Ectodermal cell (in vitro differentiated cells): ENCODE results near the gene IGF1R.

ENCODE experiments used
- H3K27ac ChIP-seq: 2 replicates; pipeline ENCODE4 v1.7.0; 2013; ENCODE audit warnings: mild to moderate bottlenecking, low read depth, low read length; ENCODE audit not compliant: insufficient read depth, poor library complexity, severe bottlenecking
- H3K27me3 ChIP-seq: 2 replicates; pipeline ENCODE4 v1.7.0; 2013; ENCODE audit warnings: mild to moderate bottlenecking, low read length; ENCODE audit not compliant: insufficient read depth, control insufficient read depth, poor library complexity, severe bottlenecking
- H3K36me3 ChIP-seq: one replicate; pipeline ENCODE4 v1.7.0; 2013; ENCODE audit warnings: low read length; ENCODE audit not compliant: control insufficient read depth, insufficient read depth
- H3K4me1 ChIP-seq: one replicate; pipeline ENCODE4 v1.7.0; 2013; ENCODE audit warnings: low read length; ENCODE audit not compliant: control insufficient read depth, insufficient read depth
- H3K4me3 ChIP-seq: 2 replicates; pipeline ENCODE4 v1.7.0; 2013; ENCODE audit warnings: low read depth, low read length, control low read depth; ENCODE audit not compliant: insufficient read depth
- H3K9me3 ChIP-seq: 2 replicates; pipeline ENCODE4 v1.7.0; 2013; ENCODE audit warnings: mild to moderate bottlenecking, low read length, moderate library complexity; ENCODE audit not compliant: control insufficient read depth
- WGBS, 2 experiments: methylation state at CpG; one replicate each; pipeline ENCODE4 v1.1.7; 2013; ENCODE audit warnings: missing lambda C conversion rate in 2 of 2; 5-methylcytosine and 5-hydroxymethylcytosine counted together

Gene IGF1R

DNA sequence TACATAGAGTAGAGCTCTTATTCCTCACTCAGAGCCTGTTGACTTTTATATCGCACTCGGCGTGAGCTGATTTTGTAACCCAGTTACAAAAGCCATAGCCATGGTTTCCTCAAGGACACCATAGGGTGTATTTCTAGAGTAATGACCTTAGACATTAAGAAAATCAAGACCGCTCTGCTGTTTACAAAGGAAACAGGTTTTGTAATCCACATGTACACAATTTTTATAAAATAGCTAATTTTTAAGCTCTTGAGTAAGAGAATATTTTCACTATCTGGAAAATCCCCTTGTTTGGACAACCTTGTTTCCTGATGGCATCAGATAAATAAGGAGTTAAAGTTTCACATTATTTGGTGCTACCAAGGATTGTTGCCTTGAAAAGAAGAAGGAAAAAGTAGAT, 254.6 kb downstream of the IGF1R start:
- Histone ChIP-seq H3K4me3 (no peak overlapping the region), H3K27me3 (no peaks in the 10 kb centered on the region), H3K36me3 (no peaks in the 10 kb centered on the region), H3K9me3 (no peaks in the 10 kb centered on the region), H3K27ac (no peak overlapping the region), H3K4me1 (peaks cover 39% of the 10 kb centered on the region)
- 99 to 100% methylated on average over 3 to 4 of the region's 4 CpGs for WGBS, 2 experiments

DNA sequence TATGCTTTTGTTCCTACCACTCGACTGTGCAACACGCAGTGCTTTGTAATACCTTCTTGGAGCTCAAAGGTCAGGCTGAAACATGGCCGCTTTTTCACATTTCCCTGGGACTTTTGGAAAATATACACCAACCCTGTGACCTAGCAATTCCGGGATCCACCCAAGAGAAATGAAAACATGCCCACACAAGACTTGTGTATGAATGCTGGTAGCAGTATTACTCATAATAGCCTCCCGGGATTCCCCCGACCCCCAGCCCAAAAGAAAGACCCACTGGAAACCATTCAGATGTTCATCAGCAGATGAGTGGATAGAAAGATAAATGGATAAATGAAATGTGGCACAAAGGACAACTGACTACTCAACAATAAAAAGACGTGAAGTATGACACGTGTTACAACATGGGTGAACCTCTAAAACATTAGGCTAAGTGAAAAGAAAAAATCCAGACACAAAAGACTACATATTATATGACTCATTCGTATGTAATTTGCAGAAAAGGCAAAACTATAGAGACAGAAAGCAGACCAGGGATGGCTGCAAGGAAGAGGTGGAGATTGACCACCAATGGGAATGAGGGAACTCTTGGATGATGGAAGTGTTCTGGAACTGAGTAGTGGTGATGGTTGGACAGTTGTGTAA, 255.2 kb downstream of the IGF1R start:
- no peaks in the 10 kb centered on the region for H3K36me3 ChIP-seq
- no peaks in the 10 kb centered on the region for H3K27me3 ChIP-seq
- H3K27ac ChIP-seq, result no peak overlapping the region
- no peaks in the 10 kb centered on the region for H3K9me3 ChIP-seq
- 93 to 95% methylated on average over 9 of the region's 9 CpGs for WGBS, 2 experiments
- H3K4me3 ChIP-seq, result no peak overlapping the region
- H3K4me1 ChIP-seq, result peaks cover 37% of the 10 kb centered on the region

GRCh38 chr15:98904544-98904943, 256.2 kb downstream of the IGF1R start:
- no peaks in the 10 kb centered on the region for H3K27me3 ChIP-seq
- 56 to 57% methylated on average over 4 of the region's 4 CpGs for WGBS, 2 experiments
- H3K36me3 ChIP-seq, result no peaks in the 10 kb centered on the region
- H3K4me3 ChIP-seq, result no peak overlapping the region
- no peak overlapping the region for H3K27ac ChIP-seq
- no peaks in the 10 kb centered on the region for H3K9me3 ChIP-seq
- peaks cover 28% of the 10 kb centered on the region for H3K4me1 ChIP-seq

- Histone ChIP-seq H3K36me3 (peaks cover 10% of the 10 kb centered on the region), H3K9me3 (no peaks in the 10 kb centered on the region), H3K27me3 (no peaks in the 10 kb centered on the region), H3K4me1 (peaks cover 12% of the 10 kb centered on the region), H3K27ac (no peak overlapping the region), H3K4me3 (no peak overlapping the region)
- WGBS, 2 experiments, result 90 to 92% methylated on average over 7 of the region's 7 CpGs
Observed at GRCh38 chr15:98905963-98906711, 257.8 kb downstream of the IGF1R start.

DNA sequence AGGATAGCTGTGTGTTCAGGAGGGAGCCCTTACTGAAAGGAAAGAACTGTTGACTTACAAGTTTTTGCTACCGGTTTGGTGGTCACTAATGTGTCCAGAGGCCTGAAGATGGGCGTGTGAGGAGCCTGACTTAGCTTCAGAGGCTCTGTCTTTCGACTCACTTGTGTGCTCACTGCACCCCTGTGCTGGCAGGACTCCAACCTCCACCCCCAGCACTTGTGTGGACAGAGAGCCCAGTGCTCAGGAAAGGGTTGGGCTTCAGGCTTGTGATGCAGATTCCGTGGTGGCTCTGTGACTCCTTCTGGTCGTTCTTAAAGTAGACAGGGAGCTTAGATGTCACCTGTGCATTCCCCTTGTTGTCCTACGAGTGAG, 258.4 kb downstream of the IGF1R start:
- Histone ChIP-seq H3K9me3 (no peaks in the 10 kb centered on the region), H3K36me3 (peaks cover 15% of the 10 kb centered on the region), H3K27me3 (no peaks in the 10 kb centered on the region), H3K4me3 (no peak overlapping the region), H3K27ac (no peak overlapping the region), H3K4me1 (peaks cover 6% of the 10 kb centered on the region)
- WGBS, 2 experiments, result 79 to 82% methylated on average over 6 of the region's 6 CpGs

DNA sequence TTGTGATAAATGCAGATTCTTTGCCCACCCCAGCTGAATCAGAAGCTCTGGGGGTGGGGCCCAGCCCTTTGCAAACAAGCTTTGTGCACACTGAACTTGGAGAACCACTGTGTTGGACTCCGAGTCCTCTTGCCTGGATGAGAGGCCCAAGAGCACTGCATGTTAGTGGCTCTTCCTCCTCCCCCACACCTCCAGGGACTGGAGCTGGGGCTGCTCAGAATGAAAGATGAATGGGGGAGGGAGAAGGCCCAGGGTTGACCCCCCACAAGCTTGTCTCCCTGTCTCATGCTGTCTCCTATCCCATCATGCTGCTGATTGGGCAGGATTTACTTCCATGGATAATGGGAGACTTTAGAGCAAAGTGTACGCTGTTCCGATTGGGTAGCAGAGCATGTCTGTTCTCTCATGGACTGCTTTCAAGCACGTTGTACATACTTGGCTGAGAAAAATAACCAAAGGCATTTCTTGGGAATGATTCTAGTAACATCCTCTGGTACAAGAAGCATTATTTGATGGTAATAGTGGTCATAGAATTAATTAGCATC, 259.7 kb downstream of the IGF1R start:
- no peak overlapping the region for H3K4me3 ChIP-seq
- WGBS, 2 experiments, result 93 to 97% methylated on average over 4 of the region's 4 CpGs
- H3K9me3 ChIP-seq, result no peaks in the 10 kb centered on the region
- H3K27me3 ChIP-seq, result no peaks in the 10 kb centered on the region
- H3K4me1 ChIP-seq, result peaks cover 3% of the 10 kb centered on the region
- H3K27ac ChIP-seq, result no peak overlapping the region
- H3K36me3 ChIP-seq, result peaks cover 25% of the 10 kb centered on the region

DNA sequence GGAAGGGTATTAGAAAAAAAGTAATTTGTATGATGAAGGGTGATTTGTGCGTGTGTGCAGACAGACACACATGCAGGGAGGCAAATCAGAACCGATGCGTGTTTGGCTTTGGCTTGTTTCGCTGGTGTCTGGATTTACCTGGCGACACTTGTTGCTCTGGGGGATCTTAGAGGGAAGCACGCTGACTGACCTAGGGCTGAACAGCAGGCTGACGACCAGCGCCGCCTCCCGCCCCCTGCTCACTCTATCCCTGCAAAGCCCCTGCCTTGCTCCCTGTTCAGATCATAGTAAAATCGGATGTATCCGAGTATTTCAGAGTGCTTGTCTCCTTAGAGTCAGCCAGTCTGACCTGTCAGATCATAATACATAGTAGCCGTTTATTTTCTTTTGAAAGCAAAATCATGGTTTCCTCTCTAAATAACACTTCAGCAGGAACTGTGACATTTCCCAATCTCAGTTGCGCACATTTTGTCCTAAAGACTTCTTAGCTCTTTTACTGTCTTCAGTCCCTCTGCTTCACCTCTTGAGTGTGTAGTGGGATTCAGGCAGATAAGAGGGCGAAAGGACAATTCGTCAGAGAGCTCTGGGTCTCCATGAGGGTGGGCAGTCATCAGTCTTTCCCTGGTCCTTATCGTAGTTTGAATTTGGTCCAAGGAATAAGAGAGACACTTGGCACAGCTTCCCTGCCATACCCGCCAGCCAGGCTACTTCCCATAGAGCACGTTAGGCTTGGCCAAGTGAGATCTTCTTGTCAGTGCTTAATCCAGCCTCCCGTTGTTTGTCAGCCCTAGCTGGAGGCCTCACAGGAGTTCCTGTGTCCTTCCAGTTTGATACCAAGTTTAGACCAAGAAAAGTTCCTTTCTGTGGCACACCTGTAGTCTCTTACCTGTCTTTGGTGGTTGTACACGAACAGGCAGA, 261.9 kb downstream of the IGF1R start:
- WGBS, 2 experiments, result 95 to 97% methylated on average over 21 of the region's 21 CpGs
- Histone ChIP-seq H3K27me3 (no peaks in the 10 kb centered on the region), H3K4me3 (no peak overlapping the region), H3K9me3 (no peaks in the 10 kb centered on the region), H3K4me1 (no peaks in the 10 kb centered on the region), H3K27ac (no peak overlapping the region), H3K36me3 (peaks cover 31% of the 10 kb centered on the region)

GRCh38 chr15:98914626-98915025, 266.3 kb downstream of the IGF1R start:
- Histone ChIP-seq H3K27me3 (no peaks in the 10 kb centered on the region), H3K27ac (no peak overlapping the region), H3K4me1 (no peaks in the 10 kb centered on the region), H3K9me3 (no peaks in the 10 kb centered on the region), H3K36me3 (peaks cover 46% of the 10 kb centered on the region), H3K4me3 (no peak overlapping the region)
- WGBS, 2 experiments, result 96% methylated on average over 7 of the region's 7 CpGs

DNA sequence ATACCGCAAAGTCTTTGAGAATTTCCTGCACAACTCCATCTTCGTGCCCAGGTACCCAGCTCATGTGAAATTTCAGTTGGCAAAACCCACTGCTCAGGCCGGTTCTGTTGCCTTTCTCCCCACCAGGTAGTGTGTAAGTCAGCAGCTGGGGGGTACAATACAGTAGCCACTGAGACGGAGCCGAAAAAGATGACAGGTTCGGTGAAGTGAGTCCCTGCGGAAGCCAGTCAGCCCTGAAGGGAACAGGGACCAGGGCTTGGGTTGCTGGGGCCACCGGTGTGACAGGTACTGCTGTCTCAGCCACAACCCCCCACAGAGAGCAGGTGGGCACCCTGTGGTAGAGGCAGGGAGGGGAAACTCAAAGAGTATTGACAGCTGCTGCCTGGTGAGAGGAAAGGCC, 268.5 kb downstream of the IGF1R start:
- Histone ChIP-seq H3K27ac (no peak overlapping the region), H3K4me1 (no peaks in the 10 kb centered on the region), H3K27me3 (no peaks in the 10 kb centered on the region), H3K36me3 (peaks cover 29% of the 10 kb centered on the region), H3K9me3 (no peaks in the 10 kb centered on the region), H3K4me3 (no peak overlapping the region)
- 95 to 96% methylated on average over 8 of the region's 8 CpGs for WGBS, 2 experiments

GRCh38 chr15:98917417-98917816, 269.1 kb downstream of the IGF1R start:
- Histone ChIP-seq H3K27me3 (no peaks in the 10 kb centered on the region), H3K4me1 (no peaks in the 10 kb centered on the region), H3K36me3 (peaks cover 24% of the 10 kb centered on the region), H3K4me3 (no peak overlapping the region), H3K27ac (no peak overlapping the region), H3K9me3 (no peaks in the 10 kb centered on the region)
- WGBS, 2 experiments, result 90 to 95% methylated on average over 3 of the region's 3 CpGs
